ENCODE results near the gene MCTP1.

MCTP1 gene

DNA sequence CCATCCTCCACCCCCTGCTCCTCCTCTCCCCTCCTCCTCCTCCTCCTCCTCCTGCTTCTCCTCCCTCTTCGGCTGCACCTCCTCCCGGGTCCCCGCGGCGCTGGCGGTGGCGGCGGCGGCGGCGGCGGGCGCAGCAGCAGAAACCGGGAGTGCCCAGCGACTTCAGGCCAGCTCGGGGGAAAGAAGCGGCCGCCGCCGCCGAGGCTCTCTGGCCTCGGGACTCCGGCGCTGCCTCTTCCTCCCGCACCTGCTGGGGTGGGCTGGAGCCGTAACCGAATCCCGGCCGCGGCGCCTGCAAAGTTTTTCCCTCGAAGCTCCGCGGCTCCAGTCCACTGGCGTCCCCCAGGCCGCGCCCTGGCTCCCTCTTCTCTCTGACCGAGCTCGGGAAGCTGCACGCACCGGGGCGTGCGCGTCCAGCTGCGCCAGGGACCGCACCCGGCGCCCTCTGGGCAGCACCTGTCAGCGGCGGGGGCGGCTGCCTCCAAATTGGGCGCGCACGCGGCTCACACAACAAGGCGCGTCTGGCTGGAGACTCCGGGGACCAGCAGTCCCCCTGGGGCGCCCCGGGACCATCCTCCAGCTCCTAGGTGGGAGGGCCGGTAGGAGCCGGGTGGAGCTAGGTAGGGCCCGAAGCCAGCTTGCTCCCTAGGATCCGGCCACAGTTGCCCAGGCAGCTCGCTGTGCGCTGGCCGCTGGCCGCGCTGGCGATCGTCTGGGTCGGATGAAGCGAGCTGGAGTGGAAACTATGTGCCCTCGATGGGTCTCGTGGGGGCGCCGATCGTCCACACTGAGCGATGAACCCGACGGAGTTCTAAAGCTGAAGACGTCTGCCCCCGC is at the start of gene MCTP1:
Gene MCTP1 (minus strand): TSS at position 523 of the 837 bp plus-strand sequence.
- peak in 1 of 2 donors; percentile 2 for DNase-seq (ENCODE audit: low read depth in 2 of 2)

DNA sequence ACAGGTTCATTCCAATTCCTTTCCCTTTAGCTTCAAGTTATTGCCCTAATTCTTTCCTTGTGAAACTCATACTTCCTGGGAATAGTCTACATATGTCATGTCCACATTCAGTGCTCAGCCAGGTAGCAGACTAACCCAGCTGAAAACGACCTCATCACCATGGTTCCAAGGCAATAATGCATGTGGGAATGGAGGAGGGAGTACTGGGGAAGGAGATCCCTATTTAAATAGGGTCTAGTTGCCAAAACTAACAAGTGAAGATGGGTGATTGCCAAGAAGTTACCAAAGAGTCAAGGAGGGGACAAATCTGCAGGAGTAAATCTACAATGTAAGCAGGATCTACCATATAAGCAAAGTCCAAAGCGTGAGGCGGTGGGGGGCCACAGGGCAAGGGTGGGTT is 47.3 kb upstream of the MCTP1 start:
- no peak for DNase-seq (ENCODE audit: low read depth in 2 of 2)

DNA sequence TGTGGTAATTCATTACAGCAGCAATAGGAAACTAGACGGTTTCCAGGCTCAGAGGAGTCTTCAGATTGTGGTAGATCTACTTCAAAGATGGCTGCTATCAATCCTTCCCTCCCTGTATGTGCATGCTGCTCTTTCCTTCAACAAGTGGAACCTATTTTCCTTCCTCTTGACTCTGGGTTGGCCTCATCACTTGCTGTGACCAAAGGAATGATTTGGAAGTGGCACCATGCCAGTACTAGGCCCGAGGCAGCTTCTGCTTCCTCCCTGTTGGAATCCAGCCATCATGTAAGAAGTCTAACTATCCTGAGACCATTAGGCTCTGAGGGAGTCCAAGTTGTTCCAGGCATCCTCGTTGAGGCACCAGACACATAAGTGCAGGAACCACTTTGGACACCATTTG is 46.5 kb upstream of the MCTP1 start:
- DNase-seq (ENCODE audit: low read depth in 2 of 2), result no peak

DNA sequence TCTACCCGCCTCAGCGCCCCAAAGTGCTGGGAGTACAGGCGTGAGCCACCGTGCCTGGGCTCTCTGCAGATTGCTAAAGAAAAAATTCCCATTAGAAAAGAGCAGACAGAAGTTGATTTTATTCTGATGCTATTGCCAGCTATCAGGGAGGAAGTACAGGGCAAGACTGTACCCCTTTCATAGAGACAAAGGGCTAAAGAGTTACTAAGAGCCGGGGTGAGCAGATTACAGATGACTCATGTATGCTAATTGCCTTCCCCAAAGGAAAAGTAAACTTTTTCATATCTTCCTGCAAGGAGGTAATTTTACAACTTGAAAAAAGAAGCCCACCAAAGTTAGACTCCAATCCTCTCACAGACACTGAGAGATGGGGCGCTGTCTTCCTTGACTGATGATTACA is 42.3 kb upstream of the MCTP1 start:
- no peak for DNase-seq (ENCODE audit: low read depth in 2 of 2)

DNA sequence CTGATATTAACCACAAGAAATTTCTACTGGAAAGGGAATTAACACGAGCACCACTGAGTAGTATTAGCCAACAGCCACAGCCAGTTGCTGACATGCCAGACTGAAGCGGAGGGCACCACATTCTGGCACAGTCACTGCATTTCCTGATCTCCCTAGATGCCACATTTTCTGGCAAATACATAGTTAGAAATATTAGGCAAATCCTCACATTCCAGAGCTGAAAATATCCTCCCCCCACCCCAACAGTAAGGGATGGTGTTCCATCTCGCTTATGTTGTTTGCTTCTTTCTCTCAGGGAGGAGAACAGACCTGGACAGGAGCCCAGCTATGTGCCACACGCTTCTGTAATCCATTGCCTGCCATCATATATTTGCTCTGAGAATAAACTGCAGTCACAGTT is 32.8 kb upstream of the MCTP1 start:
- no peak for DNase-seq (ENCODE audit: low read depth in 2 of 2)

DNA sequence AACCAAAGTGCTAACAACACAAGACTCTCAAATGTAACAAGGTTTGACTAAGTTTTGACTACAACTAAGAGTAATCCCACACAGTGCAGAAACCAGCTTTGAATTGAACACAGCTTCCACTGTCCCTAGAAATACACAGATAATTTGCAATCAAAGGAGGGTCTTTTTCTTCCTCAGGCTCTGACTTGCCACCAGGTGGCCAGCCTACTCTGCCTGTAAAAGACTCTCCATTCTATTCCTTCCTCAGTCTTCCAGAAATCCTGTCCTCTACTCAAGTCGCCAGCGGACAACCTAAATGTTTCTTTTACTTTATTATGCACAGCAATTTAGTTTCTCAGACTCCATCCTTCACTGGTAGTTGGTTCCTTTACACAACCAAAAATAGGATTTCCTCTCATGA is 32.2 kb upstream of the MCTP1 start:
- DNase-seq (ENCODE audit: low read depth in 2 of 2), result no peak

DNA sequence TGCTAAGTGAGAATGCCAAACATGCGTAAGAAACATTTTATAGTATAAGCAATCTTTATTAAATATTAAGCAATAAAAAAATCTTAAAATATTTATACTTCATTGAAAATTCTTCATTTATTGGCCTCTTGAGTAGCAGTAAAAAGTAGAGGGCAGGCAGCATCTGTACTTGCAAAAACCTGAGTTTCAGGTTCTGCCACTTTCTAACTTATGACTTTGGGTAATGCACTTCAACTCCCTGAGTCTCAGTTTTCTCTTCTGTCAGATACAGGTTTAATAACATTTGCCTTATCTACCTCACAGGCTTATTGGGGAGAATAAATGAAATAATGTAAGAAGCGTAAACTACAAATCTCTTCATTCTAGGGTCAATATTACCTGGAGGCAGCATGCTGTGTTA is 19.8 kb upstream of the MCTP1 start:
- DNase-seq (ENCODE audit: low read depth in 2 of 2), result no peak

DNA sequence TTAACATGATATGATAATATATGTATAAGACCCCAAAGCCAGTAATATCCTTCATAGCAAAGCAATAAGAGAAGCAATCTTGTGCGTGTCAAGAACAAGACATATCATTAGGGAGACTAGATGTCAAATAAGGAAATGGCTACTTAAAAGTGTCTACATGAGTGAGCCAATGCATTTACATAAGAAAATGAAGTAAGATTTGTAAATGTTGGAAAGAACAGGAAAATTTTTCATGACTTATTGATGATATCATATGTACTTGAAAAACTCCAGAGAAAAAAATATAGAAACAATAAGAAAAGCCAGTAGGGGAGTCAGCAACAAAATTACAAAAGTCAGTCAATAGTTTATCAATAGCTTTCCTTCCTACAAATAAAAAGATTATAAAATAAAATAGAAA is 13.8 kb upstream of the MCTP1 start:
- no peak for DNase-seq (ENCODE audit: low read depth in 2 of 2)

DNA sequence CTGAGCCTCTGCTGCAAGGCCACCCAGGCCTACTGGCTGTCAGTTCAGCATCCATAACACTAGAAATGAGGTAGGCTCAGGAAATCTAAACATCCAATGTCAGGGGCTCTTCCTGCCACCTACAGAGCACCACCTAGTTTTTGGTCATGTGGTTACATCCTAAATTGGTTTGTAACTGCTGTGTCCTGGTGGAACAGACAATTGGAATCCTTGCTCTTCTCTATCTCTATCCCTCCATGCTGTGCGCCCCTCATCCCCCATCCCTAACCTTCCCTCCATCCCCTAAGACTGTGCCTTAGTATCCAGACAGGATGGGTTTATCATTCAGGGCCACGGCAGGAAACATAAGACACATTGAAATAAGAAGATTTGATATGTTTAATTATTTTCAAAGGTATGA is 11.4 kb upstream of the MCTP1 start:
- no peak for DNase-seq (ENCODE audit: low read depth in 2 of 2)

DNA sequence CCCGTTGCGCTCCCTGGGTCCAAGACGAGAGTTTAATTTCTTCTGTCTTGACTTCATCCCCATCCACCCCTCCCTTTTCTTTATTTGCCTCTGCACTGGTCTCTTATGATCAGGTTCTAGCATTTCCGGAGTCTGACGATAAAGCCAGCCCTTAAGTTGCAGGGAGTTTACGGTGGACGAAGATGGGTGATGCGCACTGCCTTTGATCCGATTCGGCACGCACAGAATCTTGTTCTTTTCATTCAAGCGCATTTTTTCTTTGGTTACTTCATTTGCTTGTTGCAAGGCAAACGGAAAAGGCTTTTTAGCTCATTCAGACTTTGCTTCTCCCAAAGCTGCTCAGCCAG is 488 bp upstream of the MCTP1 start:
- no peak for DNase-seq (ENCODE audit: low read depth in 2 of 2)

DNA sequence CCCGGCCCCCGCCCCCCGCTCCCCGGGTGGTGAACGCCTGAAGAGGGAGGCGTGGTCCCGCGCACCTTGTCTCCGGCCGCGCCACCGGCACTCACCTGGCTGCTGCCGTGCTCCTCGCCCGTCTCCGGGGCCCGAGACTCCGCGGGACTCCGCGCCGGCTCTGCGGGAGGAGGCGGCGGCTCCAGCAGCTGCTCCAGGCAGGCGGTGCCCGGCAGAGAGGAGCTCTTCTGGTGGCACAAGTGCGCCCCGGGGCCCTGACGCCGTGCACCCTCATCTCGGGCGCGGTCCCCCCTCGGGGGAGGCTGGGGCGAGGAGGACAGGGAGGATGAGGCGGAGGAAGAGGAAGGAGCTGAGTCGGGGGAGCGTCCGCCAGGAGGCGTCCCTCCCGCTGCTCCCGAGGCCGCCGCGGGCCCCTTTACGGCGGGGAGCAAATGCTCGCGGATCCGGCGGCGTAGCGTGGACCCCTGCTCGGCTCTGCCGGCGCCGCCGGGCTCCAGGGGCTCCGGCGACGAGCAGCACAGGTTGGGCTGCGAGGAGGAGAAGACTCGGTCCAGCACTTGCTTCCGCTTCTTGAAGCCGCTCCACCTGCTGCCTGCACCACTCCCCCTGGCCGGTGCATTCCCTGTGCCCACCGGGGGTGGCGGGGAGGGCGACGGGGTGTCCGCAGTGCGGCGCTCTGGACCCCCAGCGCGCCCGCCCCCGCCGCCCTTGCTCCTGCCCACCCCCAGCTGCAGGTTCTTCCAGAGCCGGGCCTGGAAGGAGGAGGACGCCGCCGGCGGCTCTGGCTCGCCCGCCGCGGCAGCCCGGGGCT is 928 bp downstream of the MCTP1 start:
- peak in 1 of 2 donors; percentile 3 for DNase-seq (ENCODE audit: low read depth in 2 of 2)

DNA sequence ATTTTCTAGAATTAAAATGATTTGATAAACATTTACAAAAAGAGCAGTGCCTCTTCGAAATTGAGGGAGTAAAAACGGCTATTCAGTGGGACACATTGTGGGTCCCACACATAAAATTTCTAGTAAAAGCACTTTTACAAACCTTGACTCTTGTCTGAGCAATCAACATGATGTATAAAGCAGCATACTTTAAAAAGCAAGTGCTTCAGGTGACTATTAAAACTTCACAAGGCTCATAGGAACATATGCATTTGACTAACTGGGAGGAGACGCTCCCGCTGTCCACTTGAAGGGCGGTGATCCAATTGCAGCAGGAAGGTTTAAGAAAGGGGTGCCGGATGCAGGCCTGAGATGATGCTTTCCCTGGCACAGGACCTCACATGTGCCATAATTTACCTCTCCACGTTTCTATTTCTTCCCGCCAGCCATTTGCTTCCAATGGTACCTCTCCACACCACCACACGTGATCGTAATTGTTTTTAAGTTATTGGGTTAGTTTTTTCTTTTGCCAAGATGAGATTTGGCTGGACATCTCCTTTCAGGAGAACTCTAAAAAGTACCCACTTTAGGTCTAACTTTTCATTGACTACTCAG is 1.8 kb downstream of the MCTP1 start:
- no peak for DNase-seq (ENCODE audit: low read depth in 2 of 2)

DNA sequence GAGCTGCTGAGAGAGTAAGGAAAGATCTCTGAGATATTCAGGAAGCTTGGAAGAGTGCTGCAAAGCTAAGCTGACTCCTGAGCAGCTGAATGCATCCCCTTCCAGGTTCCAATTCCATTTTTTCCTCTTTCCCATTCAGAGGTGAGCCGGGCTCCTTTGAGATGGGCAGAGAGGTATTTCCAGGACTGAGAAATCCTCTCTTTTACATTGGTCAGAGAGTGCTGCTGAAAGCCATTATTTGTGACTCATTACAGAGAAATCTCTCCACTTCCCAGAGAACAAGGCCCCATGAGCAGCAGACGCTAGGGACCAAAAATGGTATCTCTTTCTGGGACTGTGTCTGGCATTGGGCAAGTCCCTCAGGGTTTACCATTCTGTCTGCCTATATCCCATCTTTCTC is 3.7 kb downstream of the MCTP1 start:
- DNase-seq (ENCODE audit: low read depth in 2 of 2), result no peak

DNA sequence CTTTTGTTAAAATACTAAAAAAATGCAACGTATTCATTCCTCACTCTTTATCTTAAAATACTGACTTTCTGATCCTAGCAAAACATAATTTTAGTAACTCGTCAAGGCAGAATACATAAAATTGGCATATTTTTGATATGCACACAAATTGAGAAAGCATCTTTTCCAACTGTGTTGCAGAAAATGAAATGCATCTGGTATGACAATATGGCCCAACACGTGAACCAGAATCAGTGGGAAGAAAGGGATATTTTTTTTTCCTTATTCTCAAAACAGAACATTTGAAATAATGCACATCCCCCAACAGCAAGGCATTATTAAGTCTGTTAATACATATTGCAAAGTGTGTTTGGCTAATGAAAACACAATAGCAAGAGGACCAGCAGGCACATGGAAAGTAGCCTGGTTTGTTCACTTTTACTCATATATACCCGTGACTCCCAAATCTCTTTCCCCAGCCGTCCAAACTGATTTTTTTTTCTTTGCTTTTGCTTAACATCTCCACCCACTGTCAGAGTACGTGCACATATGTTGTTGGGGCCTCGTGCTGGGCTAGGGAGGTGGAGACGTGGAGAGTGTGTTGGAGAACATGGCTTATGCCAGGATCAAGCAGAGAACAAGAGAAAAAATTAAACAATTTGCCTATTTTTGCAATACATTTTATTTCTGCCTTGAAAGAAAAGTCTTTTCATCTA is 4.3 kb downstream of the MCTP1 start:
- no peak for DNase-seq (ENCODE audit: low read depth in 2 of 2)

DNA sequence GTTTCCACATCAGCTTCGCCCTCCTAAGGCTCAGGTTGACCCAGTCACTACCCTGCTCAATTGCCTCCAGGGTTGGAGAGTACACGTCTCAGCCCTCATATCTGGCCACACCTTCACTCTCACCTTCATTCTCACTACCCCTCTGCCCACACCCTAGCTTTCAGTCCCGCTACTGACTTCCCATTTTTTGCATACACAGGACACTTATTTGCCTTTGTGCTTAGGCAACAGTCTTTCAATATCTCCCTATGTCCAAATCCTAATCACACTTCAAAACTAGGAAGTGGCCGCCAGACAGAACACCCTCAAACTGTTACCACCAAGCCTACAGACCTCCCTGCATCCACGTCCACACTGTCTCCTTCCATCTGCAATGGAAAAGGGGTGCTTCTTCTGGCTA is 10.9 kb downstream of the MCTP1 start:
- DNase-seq (ENCODE audit: low read depth in 2 of 2), result no peak

DNA sequence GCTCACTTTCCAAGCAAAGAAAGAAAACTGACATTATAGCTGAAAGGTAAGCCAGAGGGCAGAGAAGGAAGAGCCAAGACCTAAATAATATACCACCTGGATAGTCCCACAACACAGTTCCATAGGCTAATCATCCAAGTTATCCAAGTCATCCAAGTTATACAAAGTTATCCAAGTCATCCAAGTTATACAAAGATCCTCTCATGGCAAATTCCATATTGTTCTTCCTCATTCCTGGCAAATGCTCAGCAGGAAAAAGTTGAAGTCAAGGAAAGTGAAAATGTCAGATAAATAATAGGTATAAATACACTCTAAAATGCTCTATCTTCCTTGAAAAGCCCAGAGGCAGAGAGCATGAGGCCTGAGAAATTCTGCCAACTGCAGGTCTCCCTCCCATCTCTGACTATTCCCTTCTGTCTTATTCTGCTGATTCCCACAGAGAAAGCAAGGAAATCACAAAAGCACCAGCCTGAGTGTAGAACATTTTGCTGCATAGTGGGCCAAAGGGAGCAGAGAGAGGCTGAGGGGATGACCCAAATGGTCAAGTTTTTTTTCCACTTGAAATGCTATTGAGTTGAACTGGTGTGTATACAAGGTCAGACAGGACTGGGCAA is 12.5 kb downstream of the MCTP1 start:
- DNase-seq (ENCODE audit: low read depth in 2 of 2), result no peak

DNA sequence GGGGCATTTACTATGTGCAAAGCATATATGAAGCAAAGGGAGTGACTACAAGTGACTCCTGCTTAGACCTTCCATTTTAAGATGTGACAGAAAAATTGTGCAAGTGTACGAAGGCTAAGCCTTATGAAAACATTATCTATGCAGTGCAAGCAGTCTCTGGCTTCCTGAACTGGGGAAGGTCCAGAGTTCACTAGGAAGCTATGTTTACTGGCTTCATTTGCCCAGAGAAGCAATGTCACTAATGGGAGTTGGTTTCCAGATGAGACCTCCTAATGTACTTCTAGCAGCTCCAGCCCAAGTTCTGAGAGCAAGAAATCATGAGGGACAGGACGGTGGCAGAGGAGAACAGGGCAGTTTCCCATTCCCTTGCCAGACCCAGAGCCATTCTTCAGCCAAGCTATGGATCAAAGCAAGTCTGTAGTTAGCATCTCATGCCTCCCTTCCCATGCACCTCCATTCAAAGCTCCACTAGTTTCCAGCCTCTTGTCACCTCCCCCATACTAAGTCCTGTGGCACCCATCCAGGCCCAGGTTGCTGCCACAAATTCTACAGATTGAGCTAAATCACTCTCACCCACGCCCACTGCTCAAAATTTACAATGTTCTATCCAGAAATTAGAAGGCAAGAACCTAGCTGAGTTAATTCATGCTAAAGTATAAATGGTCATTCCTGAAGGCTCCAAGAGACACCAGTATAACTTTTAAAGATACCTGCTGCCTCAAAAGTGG is 21.8 kb downstream of the MCTP1 start:
- DNase-seq (ENCODE audit: low read depth in 2 of 2), result no peak

DNA sequence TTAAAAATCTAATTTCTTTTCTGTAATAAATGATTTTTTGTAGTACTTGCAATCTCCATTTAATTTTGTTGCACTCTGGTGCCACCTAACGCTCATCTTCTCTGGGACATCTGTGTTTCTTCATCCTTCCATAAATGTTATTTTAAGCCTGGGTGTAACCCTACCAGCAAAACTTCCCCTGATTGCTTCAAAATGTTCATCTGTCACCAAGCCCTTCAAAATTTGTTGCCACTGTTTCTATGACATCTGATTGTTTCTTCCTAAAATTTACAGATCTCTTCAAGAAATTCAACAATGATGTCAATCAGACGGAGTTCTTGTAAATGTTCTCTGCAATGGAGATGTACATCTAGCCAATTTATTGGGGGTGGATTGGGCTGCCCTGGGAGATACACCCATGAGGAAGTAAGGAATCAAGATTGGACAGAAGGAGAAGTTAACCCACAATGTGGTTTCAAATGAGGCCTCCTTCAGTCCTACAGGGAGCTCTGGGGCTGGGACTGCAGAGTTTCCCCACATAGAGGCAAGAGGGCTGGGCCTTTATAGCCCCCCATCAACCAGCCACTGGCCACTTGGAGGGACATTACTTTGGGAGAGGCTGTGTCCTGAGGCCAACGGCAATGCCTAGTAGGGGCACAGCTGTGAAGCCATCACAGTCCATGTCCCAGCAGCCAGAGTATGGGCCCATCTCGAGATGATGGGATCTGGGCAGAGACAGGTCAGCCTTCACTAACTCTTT is 23.3 kb downstream of the MCTP1 start:
- no peak for DNase-seq (ENCODE audit: low read depth in 2 of 2)

DNA sequence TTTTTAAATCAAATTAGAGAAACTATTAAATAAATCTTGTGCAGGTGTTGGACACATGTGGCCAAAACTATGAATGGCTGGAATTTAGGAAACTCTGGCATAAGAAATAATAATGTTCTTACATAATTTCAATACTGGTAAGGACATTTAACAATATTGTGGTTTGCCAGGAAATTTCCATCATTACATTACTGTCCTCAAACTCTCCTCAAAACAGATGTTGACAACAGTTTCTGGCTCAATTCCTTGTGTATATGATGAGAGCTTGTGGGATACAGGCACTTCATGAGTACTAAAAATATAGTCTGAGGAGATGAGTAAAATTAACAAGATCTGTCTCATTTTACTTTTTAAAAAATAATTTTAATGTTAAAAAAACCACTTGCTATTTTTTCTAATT is 27.9 kb downstream of the MCTP1 start:
- no peak for DNase-seq (ENCODE audit: low read depth in 2 of 2)

DNA sequence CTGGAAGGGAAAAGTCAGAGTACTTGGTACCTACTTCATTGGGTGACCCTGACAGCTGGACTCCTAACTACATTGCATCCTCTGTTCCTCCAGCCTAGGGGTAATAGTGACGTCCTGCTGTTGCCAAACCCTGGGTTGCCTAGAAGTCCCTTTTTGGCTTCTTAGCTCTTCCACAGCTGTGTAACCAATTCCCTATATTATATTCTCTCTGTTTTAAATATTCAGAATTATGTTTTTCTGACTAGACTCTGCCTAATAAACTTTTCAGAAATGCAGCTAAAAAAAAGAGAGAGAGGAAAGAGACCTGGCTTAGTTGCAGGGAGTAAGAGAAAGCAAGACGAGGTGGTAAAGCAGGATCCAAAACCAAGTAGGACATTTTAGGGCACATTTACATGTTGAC is 28.4 kb downstream of the MCTP1 start:
- no peak for DNase-seq (ENCODE audit: low read depth in 2 of 2)
